Erythroblast (primary cell): Measurements from ENCODE around the gene DTWD1.

Experiments
- GATA1 ChIP-seq: IDR thresholded peaks from 2 replicates; pipeline ENCODE4 v1.6.1; 2011; ENCODE audit warnings: low read depth, mild to moderate bottlenecking, control low read depth, low read length, moderate library complexity
- POLR2A ChIP-seq: IDR thresholded peaks from 2 replicates; pipeline ENCODE4 v1.6.1; 2011; ENCODE audit warnings: mild to moderate bottlenecking, low read length

- no peak for TF ChIP-seq POLR2A
- no peak for TF ChIP-seq GATA1
These were observed 17.0 kb downstream of the DTWD1 start for GRCh38 chr15:49637857-49638256.
